HG02973 (cell line): Measurements from ENCODE around the gene TMEM119.

ENCODE experiments used
- ATAC-seq: cut with Tn5 transposase; IDR thresholded peaks from one replicate; pipeline ENCODE4 v1.9.1; 2021; ENCODE audit warnings: moderate library complexity; ENCODE audit not compliant: unreplicated experiment

The TMEM119 gene

DNA sequence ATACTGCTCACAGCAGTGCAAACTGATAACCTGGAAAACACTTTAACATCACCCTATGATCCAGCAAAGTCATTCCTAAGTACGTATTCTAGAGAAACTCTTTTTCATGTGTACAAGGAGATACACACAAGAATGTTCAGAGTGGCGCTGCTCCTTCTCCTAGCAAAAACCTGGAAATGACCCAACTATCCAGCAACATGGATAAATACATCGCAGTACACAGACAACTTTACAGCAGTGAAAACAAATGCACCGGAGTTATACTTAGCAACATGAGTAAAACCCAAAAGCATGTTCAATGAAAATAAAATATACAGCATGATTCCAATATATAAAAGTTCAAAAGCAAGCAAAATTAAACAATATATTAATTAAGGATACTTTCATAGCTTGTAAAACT is 55.6 kb downstream of the TMEM119 start:
- no peak for ATAC-seq
